ENCODE results near the gene CYB5A.

CYB5A gene

DNA sequence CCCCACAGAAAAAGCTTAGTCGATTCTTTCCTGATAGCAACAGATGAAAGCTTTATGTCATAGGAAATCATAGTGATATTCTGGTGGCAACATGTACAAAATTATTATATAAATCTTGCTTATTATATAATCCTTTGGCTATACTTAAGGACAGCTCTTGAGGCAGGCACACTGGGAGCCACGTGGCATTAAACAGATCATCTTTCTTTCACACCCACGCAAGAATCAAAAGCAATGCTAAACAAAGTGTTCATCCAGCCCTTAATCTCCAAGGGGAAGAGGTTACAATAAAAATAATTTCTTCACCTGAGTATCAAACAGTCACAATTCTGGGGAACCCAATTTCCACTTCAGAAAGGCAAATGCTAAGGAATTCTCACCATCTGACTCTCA is 57.8 kb downstream of the CYB5A start:
- H3K27ac ChIP-seq = no peak overlapping the region
- TF ChIP-seq, protein P1, sequence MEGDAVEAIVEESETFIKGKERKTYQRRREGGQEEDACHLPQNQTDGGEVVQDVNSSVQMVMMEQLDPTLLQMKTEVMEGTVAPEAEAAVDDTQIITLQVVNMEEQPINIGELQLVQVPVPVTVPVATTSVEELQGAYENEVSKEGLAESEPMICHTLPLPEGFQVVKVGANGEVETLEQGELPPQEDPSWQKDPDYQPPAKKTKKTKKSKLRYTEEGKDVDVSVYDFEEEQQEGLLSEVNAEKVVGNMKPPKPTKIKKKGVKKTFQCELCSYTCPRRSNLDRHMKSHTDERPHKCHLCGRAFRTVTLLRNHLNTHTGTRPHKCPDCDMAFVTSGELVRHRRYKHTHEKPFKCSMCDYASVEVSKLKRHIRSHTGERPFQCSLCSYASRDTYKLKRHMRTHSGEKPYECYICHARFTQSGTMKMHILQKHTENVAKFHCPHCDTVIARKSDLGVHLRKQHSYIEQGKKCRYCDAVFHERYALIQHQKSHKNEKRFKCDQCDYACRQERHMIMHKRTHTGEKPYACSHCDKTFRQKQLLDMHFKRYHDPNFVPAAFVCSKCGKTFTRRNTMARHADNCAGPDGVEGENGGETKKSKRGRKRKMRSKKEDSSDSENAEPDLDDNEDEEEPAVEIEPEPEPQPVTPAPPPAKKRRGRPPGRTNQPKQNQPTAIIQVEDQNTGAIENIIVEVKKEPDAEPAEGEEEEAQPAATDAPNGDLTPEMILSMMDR (IDR thresholded peaks at IDR 0.05) = no peak
- no peak for TF ChIP-seq ZFX (IDR thresholded peaks at IDR 0.05; ENCODE audit: borderline replicate concordance)

DNA sequence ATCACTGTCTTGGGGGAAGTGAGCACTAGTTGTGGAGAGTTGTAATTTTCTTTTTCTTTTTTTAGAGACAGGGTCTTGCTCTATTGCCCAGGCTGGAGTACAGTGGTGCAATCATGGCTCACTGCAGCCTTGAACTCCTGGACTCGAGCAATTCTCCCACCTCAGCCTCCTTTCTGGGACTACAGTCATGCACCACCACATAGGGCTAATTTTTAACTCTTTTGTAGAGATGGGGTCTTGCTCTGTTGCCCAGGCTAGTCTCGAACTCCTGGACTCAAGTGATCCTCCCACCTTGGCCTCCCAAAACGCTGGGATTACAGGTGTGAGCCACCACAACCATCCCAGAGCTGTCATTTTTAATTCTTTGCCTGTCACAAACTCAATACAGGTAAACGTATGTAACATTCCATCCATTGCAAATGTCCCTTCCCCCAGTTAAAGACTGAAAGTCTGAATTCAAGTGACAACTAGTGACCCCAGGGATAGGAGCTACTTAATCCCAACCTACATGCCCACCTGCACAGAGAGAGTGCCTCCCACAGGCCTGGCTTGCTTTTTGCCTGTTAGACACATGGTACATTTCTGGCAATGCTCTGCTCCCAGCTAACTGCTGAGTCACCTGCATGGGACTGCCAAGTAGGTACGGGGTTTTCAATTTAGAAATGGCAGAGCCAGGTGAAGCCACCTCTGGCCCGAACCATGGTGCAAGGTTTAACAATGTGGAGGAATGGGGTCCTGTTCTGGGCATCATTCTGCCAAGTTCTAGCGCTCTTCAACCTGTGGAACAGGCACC is 60.6 kb downstream of the CYB5A start:
- H3K27ac ChIP-seq = no peak overlapping the region
- TF ChIP-seq, protein P1 (IDR thresholded peaks at IDR 0.05) = no peak
- no peak for TF ChIP-seq ZFX (IDR thresholded peaks at IDR 0.05; ENCODE audit: borderline replicate concordance)

DNA sequence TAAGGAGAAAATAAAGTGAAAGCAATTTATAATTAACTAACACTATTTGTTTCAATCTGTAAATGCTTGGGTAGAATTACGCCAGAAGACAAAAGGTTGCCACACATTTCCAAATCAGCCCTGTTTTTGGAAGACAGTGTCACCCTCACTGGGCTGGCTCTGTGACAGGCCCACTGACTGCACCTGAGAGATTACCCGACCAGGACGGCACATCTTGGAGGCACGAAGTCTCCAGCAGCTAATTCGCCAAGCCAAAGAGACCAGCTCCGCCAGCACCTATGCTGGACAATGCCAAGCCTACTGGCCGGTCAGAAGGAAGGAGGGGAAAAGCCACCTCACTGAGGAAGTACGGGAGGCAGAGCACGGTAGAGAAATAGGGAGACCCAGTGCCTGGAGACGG is 61.9 kb downstream of the CYB5A start:
- TF ChIP-seq, protein P1 (IDR thresholded peaks at IDR 0.05) = no peak
- no peak for TF ChIP-seq ZFX (IDR thresholded peaks at IDR 0.05; ENCODE audit: borderline replicate concordance)
- H3K27ac ChIP-seq = no peak overlapping the region

DNA sequence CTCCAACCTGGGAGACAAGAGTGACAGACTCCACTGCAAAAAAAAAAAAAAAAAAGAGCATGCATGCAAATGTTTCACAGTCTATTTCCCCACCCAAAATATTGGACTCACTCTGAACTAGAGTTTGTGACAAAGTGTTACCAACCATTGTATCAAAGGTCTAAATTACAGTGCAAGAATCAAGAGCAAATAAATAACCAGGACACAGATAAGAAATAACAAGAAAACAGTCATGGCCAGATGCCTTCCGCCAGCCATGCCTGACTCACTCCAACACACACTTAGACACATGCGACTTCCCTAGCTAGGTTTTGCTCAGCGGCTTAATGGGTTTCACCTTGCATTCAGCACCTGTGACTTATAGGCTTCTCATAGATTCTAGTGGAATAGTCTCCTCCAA is 62.8 kb downstream of the CYB5A start:
- no peak overlapping the region for H3K27ac ChIP-seq
- no peak for TF ChIP-seq ZFX (IDR thresholded peaks at IDR 0.05; ENCODE audit: borderline replicate concordance)
- TF ChIP-seq, protein P1 (IDR thresholded peaks at IDR 0.05) = no peak

DNA sequence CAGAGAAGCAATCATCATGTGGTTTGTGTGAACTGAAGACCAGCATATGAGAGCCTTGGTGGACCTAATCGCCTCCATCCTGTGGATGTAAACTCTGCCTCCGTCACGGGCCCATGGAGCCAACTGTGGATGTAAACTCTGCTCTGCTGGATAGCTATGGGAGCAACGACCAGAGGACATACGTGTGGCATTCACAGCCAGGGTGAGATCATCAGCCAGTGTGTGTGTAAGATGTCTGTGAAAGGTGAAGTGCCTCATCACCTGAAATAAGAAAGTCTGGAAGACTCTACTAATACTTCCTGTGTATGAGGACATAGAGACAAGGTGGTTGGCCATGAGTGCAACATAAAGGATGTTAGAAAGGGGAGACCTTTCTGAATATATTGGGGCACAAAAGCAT is 63.5 kb downstream of the CYB5A start:
- TF ChIP-seq, protein P1 (IDR thresholded peaks at IDR 0.05) = no peak

DNA sequence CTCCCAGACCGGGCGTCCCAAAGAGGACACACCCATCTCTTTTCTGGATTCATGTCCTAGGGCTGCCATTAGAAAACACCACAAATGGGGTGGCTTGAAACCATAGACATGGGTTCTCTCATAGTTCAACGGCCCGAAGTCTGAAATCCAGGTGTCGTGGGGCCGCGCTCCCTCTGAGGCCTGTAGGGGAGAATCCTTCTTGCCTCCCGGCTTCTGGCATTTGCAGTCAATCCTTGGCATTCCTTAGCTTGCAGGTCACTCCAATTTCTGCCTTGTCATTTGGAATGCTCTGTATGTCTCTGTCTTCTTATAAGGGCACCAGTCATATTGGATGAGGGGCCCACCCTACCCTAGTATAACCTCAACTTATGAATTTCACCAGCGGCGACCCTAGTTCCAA is 65.1 kb downstream of the CYB5A start:
- TF ChIP-seq, protein P1 (IDR thresholded peaks at IDR 0.05) = no peak
- no peak for TF ChIP-seq ZFX (IDR thresholded peaks at IDR 0.05; ENCODE audit: borderline replicate concordance)
- no peak overlapping the region for H3K27ac ChIP-seq

More for the DNA sequence above, 63.5 kb downstream of the CYB5A start:
- no peak overlapping the region for H3K27ac ChIP-seq

DNA sequence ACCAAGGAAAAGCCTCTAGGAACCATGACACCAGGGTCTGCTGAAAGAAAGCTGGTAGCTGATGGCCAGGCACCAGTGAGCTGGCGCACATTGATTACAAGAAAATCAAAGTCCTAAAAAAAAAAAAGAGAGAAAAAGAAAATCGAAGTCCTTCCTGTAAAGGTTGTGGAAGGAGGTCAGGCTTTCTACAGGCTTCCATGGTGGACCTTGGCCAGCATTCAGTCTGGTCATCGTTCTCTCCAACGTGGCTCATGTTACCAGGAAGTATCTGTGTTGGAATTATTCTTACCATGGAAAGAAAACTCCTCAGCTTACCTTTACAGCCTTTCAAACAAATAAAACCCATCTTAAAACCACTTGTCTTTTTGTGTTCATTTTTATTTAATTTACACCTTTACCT is 65.6 kb downstream of the CYB5A start:
- H3K27ac ChIP-seq = no peak overlapping the region
- TF ChIP-seq, protein P1 (IDR thresholded peaks at IDR 0.05) = no peak
- TF ChIP-seq ZFX (IDR thresholded peaks at IDR 0.05; ENCODE audit: borderline replicate concordance) = no peak

Measured in 22Rv1 (cell line).